SK-N-SH (cell line): ENCODE measurements around the gene SLC2A13. TPM values are rescaled to one million over a fixed set of nuclear protein-coding genes. Genes with fewer than 3 reads are reported as not detected.

Experiments used
- CTCF ChIA-PET: fragments of 300-600, 350-600 bp; formaldehyde crosslinking; extraction: SDS; loops from one replicate; lab custom pipeline; 2021; lab: Yijun Ruan, JAX
- POLR2A ChIA-PET: fragments of 350-600 bp; sonication (Branson Sonifier 250); formaldehyde crosslinking; extraction: SDS; loops from one replicate; lab custom pipeline; 2020; ENCODE audit warnings: antibody characterized with exemption, inconsistent platforms; lab: Yijun Ruan, JAX
- DNase-seq: peaks from one replicate; pipeline ENCODE4 v3.0.0; 2012
- H2AFZ ChIP-seq: fragments of 200-600 bp; sonication (generic); 2 replicates; pipeline ENCODE4 v1.8.1; 2016; ENCODE audit warnings: antibody characterized with exemption, mild to moderate bottlenecking, low read depth
- H3F3A ChIP-seq: fragments of 200-600 bp; sonication (generic); replicated peaks from 2 replicates; pipeline ENCODE3; 2016; ENCODE audit warnings: antibody characterized with exemption, mild to moderate bottlenecking; ENCODE audit not compliant: insufficient read depth
- H3K27ac ChIP-seq, 2 experiments: fragments of 200-500 bp in 1 of 2; fragments of 200-600 bp in 1 of 2; sonication (Bioruptor generic) in 1 of 2; sonication (generic), shearing (Covaris generic) in 1 of 2; 2 replicates each; pipeline versions ENCODE4 v1.5.1 to v1.6.1; 2014 to 2016; ENCODE audit warnings: low read depth in 2 of 2, inconsistent platforms in 1 of 2, low read length in 1 of 2, mild to moderate bottlenecking in 1 of 2, mixed read lengths in 1 of 2
- H3K27me3 ChIP-seq: fragments of 200-600 bp; sonication (generic), shearing (Covaris generic); 2 replicates; pipeline ENCODE4 v1.6.1; 2016; ENCODE audit warnings: mixed run types; ENCODE audit not compliant: insufficient read depth
- H3K36me3 ChIP-seq, 2 experiments: fragments of 200-500 bp in 1 of 2; fragments of 200-600 bp in 1 of 2; sonication (Bioruptor generic) in 1 of 2; sonication (generic) in 1 of 2; replicated peaks in 1 of 2; 2 replicates each; pipeline versions ENCODE3 to v1.5.1; 2014 to 2016; ENCODE audit warnings: low read length in 1 of 2, mild to moderate bottlenecking in 1 of 2; ENCODE audit not compliant: insufficient read depth in 2 of 2, control insufficient read depth in 1 of 2
- H3K4me1 ChIP-seq, 2 experiments: fragments of 200-500 bp in 1 of 2; fragments of 200-600 bp in 1 of 2; sonication (Bioruptor generic) in 1 of 2; sonication (generic), shearing (Covaris generic) in 1 of 2; 2 replicates each; pipeline versions ENCODE4 v1.5.1 to v1.6.1; 2014 to 2016; ENCODE audit warnings: low read depth in 1 of 2, low read length in 1 of 2, mixed run types in 1 of 2; ENCODE audit not compliant: insufficient read depth in 2 of 2, control insufficient read depth in 1 of 2
- H3K4me2 ChIP-seq: fragments of 200-600 bp; sonication (generic), shearing (Covaris generic); 2 replicates; pipeline ENCODE4 v1.6.1; 2017; ENCODE audit warnings: mixed run types
- H3K4me3 ChIP-seq, 2 experiments: fragments of 200-500 bp in 1 of 2; fragments of 200-600 bp in 1 of 2; sonication (Bioruptor generic) in 1 of 2; sonication (generic), shearing (Covaris generic) in 1 of 2; 2 replicates each; pipeline versions ENCODE4 v1.5.1 to v1.8.1; 2014 to 2016; ENCODE audit warnings: low read depth in 2 of 2, inconsistent platforms in 1 of 2, low read length in 1 of 2, mild to moderate bottlenecking in 1 of 2, mixed read lengths in 1 of 2, moderate library complexity in 1 of 2
- H3K79me2 ChIP-seq: fragments of 200-600 bp; sonication (generic); 2 replicates; pipeline ENCODE4 v1.8.1; 2017; ENCODE audit warnings: mild to moderate bottlenecking; ENCODE audit not compliant: insufficient read depth
- H3K9ac ChIP-seq: fragments of 200-600 bp; sonication (generic); 2 replicates; pipeline ENCODE4 v1.6.1; 2017; ENCODE audit warnings: mixed run types
- H3K9me2 ChIP-seq: fragments of 200-600 bp; sonication (generic); 2 replicates; pipeline ENCODE4 v1.6.1; 2017; ENCODE audit warnings: mixed run types
- H3K9me3 ChIP-seq: fragments of 200-600 bp; sonication (generic); 2 replicates; pipeline ENCODE4 v1.6.1; 2017; ENCODE audit warnings: mixed run types, mild to moderate bottlenecking, moderate library complexity
- H4K20me1 ChIP-seq: fragments of 200-600 bp; sonication (generic); 2 replicates; pipeline ENCODE4 v1.6.1; 2017; ENCODE audit warnings: mild to moderate bottlenecking, mixed run types; ENCODE audit not compliant: insufficient read depth
- ELF1 ChIP-seq: IDR thresholded peaks from 2 replicates; pipeline ENCODE4 v1.4.0; 2012
- EP300 ChIP-seq, 2 experiments: IDR thresholded peaks; 2 replicates each; pipeline versions ENCODE4 v1.4.0 to v1.6.1; 2012; ENCODE audit warnings: borderline replicate concordance in 1 of 2, low read depth in 1 of 2, low read length in 1 of 2
- GABPA ChIP-seq: IDR thresholded peaks from 2 replicates; pipeline ENCODE4 v1.4.0; 2012; ENCODE audit warnings: low read depth, mild to moderate bottlenecking
- GATA2 ChIP-seq: sonication (generic); formaldehyde crosslinking; IDR thresholded peaks from 2 replicates; pipeline ENCODE4 v1.5.0; 2020; ENCODE audit warnings: mild to moderate bottlenecking, missing genetic modification reagents
- MAX ChIP-seq: IDR thresholded peaks from 2 replicates; pipeline ENCODE4 v1.4.0; 2012; ENCODE audit warnings: low read depth
- NFIC ChIP-seq: IDR thresholded peaks from 2 replicates; pipeline ENCODE4 v1.4.0; 2012; ENCODE audit warnings: borderline replicate concordance
- NRF1 ChIP-seq: IDR thresholded peaks from 2 replicates; pipeline ENCODE4 v1.6.1; 2012; ENCODE audit warnings: low read depth, mild to moderate bottlenecking, low read length
- POLR2AphosphoS5 ChIP-seq: IDR thresholded peaks from 2 replicates; pipeline ENCODE4 v1.6.1; 2012; ENCODE audit warnings: low read depth, low read length
- REST ChIP-seq: IDR thresholded peaks from 2 replicates; pipeline ENCODE4 v1.6.1; 2012; ENCODE audit warnings: mild to moderate bottlenecking, low read depth, low read length, moderate library complexity
- SIN3A ChIP-seq: IDR thresholded peaks from 2 replicates; pipeline ENCODE4 v1.6.1; 2012; ENCODE audit warnings: low read depth, mild to moderate bottlenecking, low read length, moderate library complexity, borderline replicate concordance
- USF1 ChIP-seq: IDR thresholded peaks from 2 replicates; pipeline ENCODE4 v1.4.0; 2012; ENCODE audit warnings: low read depth, borderline replicate concordance
- WGBS: methylation state at CpG from one replicate; pipeline ENCODE4 v1.1.6; 2017; ENCODE audit warnings: low lambda C conversion rate; 5-methylcytosine and 5-hydroxymethylcytosine counted together
- polyA plus RNA-seq, 3 experiments: library from polyadenylated mRNA; depleted of rRNA; stranded (reverse); fragments of >200 nt; gene quantifications; 2 replicates each; pipeline ENCODE4 v1.2.3, GENCODE V29; 2012

Gene SLC2A13
- polyA plus RNA-seq, 1 of the 3 experiments (the other 2 are of a cell fraction): 0.21 TPM

- Histone ChIP-seq H3K27ac (no peak overlapping the region), H3F3A (no peaks in the 10 kb centered on the region), H3K4me2 (no peak overlapping the region), H3K27me3 (no peaks in the 10 kb centered on the region), H3K36me3 (no peaks in the 10 kb centered on the region), H3K79me2 (no peaks in the 10 kb centered on the region), H4K20me1 (no peaks in the 10 kb centered on the region), H3K4me3 (no peak overlapping the region), H3K9me2 (no peaks in the 10 kb centered on the region), H3K4me1 (no peaks in the 10 kb centered on the region), H2AFZ (no peak overlapping the region)
- ChIA-PET CTCF (interaction anchor here (2.7 to 3.3 kb wide), 2 partner anchors 193 to 309 kb away, joined by 9 to 15 read pairs; no protein-coding TSS in a partner anchor), POLR2A (no interaction called here)
- no peak for DNase-seq
- 72% methylated on average over 5 of the region's 5 CpGs for WGBS
- TF ChIP-seq ELF1 (no peak), USF1 (no peak), SIN3A (no peak)
- TF ChIP-seq, all 33 proteins: peak for 0
- Histone ChIP-seq H3K9me3 (no peaks in the 10 kb centered on the region), H3K9ac (no peak overlapping the region)
These were observed 307.5 kb downstream of the SLC2A13 start for GRCh38 chr12:39798429-39798828.

GRCh38 chr12:39795481-39795880 is 310.4 kb downstream of the SLC2A13 start:
- Histone ChIP-seq H3K9me3 (no peaks in the 10 kb centered on the region), H3K4me3 (no peak overlapping the region), H3K9me2 (no peaks in the 10 kb centered on the region), H3F3A (no peaks in the 10 kb centered on the region), H3K4me1 (no peaks in the 10 kb centered on the region), H3K9ac (no peak overlapping the region), H4K20me1 (no peaks in the 10 kb centered on the region), H2AFZ (no peak overlapping the region), H3K4me2 (no peak overlapping the region), H3K27ac (no peak overlapping the region), H3K79me2 (no peaks in the 10 kb centered on the region), H3K36me3 (no peaks in the 10 kb centered on the region), H3K27me3 (no peaks in the 10 kb centered on the region)
- DNase-seq: no peak
- CTCF ChIA-PET: no interaction called here
- no peak for TF ChIP-seq GABPA
- no peak for TF ChIP-seq SIN3A
- TF ChIP-seq REST: no peak
- no peak for TF ChIP-seq NFIC
- no peak for TF ChIP-seq NRF1
- no peak for TF ChIP-seq GATA2 (CRISPR knock-in tag)
- no peak for TF ChIP-seq MAX
- TF ChIP-seq EP300 (IDR thresholded peaks at IDR 0.05; ENCODE audit: borderline replicate concordance in 1 of 2, low read depth in 1 of 2, low read length in 1 of 2): no peak
- no peak for TF ChIP-seq POLR2AphosphoS5
- 61% methylated on average over 2 of the region's 2 CpGs for WGBS
- POLR2A ChIA-PET: no interaction called here
